Neural progenitor cell (in vitro differentiated cells): ENCODE data around the gene MICB.

ENCODE experiments used
- EZH2 ChIP-seq: fragments of 200-600 bp; sonication (generic); IDR thresholded peaks from 2 replicates; pipeline ENCODE4 v1.6.1; 2017; ENCODE audit warnings: antibody characterized with exemption, mild to moderate bottlenecking, moderate library complexity
- TF ChIP-seq, protein P1 (sequence below): fragments of 200-600 bp; sonication (generic); IDR thresholded peaks from 2 replicates; pipeline ENCODE4 v1.5.1; 2017; ENCODE audit warnings: antibody characterized with exemption, mild to moderate bottlenecking

DNA sequence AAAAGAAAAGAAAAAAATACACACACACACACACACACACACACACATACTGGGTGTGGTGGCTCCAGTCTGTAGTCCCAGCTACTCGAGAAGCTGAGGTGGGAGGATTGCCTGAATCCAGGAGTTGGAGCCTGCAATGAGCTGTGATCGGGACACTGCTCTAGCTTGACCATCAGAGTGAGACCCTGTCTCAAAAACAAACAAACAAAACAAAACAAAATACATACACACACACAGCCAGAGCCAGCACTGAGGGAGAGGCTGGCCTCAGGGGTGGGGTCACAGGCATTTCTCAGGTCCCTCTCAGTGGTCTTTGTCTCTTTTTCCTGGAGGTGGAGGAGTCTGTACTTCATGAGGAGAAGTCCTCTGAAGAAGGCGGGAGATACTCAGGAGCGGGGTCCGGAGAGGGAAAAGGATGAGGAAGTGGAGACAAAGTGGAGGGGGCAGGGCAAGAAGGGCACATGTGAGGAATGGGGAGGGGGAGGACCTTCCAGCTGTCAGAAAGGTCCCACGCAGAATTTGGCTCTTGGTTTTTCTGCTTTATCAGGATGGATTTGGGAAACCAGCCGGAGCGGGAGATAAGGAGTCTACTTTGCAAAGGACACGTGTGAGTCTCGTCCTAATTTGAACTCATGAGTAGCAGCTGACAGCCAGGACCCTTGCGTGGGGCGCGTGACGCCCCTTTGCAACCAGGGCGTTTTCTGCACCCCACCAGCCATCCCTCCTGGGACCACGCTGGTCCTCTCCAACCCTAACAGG is 7.7 kb upstream of the MICB start:
- TF ChIP-seq EZH2: no peak
- TF ChIP-seq, protein P1, sequence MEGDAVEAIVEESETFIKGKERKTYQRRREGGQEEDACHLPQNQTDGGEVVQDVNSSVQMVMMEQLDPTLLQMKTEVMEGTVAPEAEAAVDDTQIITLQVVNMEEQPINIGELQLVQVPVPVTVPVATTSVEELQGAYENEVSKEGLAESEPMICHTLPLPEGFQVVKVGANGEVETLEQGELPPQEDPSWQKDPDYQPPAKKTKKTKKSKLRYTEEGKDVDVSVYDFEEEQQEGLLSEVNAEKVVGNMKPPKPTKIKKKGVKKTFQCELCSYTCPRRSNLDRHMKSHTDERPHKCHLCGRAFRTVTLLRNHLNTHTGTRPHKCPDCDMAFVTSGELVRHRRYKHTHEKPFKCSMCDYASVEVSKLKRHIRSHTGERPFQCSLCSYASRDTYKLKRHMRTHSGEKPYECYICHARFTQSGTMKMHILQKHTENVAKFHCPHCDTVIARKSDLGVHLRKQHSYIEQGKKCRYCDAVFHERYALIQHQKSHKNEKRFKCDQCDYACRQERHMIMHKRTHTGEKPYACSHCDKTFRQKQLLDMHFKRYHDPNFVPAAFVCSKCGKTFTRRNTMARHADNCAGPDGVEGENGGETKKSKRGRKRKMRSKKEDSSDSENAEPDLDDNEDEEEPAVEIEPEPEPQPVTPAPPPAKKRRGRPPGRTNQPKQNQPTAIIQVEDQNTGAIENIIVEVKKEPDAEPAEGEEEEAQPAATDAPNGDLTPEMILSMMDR: no peak
